ENCODE measurements around the gene RBL2.
"Not testable (repeated sequence)": the region's sequence is repeated elsewhere in the genome, so short reads cannot be mapped to it uniquely, and the experiment has no call there.

RBL2 gene

GRCh38 chr16:53434377-53435065 lies at the start of gene RBL2:
RBL2 (plus strand) TSS chr16:53434471; CDS start chr16:53434557, 86 bp downstream.
- DNase-seq: peak; percentile 94

- DNase-seq: not testable (repeated sequence)
These were observed 49.7 kb upstream of the RBL2 start for GRCh38 chr16:53384610-53385009.

GRCh38 chr16:53404959-53405358 lies 29.3 kb upstream of the RBL2 start:
- no peak for DNase-seq

GRCh38 chr16:53412549-53412948 lies 21.7 kb upstream of the RBL2 start:
- no peak for DNase-seq

GRCh38 chr16:53413864-53414263 lies 20.4 kb upstream of the RBL2 start:
- no peak for DNase-seq

- DNase-seq: no peak
These were observed 19.9 kb upstream of the RBL2 start for GRCh38 chr16:53414381-53414780.

GRCh38 chr16:53415504-53415903 lies 18.8 kb upstream of the RBL2 start:
- no peak for DNase-seq

GRCh38 chr16:53417011-53417410 lies 17.3 kb upstream of the RBL2 start:
- DNase-seq: no peak

GRCh38 chr16:53417976-53418375 lies 16.3 kb upstream of the RBL2 start:
- no peak for DNase-seq

GRCh38 chr16:53419383-53419709 lies 14.9 kb upstream of the RBL2 start:
- not testable (repeated sequence) for DNase-seq

GRCh38 chr16:53421248-53421647 lies 13.0 kb upstream of the RBL2 start:
- DNase-seq: no peak

- not testable (repeated sequence) for DNase-seq
These were observed 10.3 kb upstream of the RBL2 start for GRCh38 chr16:53423968-53424367.

- no peak for DNase-seq
These were observed 5.6 kb upstream of the RBL2 start for GRCh38 chr16:53428681-53429080.

- no peak for DNase-seq
These were observed 4.9 kb upstream of the RBL2 start for GRCh38 chr16:53429221-53429943.

- DNase-seq: no peak
These were observed 3.9 kb upstream of the RBL2 start for GRCh38 chr16:53430363-53430762.

- peak; percentile 14 for DNase-seq
These were observed 762 bp upstream of the RBL2 start for GRCh38 chr16:53433509-53433908.

- no peak for DNase-seq
These were observed 318 bp upstream of the RBL2 start for GRCh38 chr16:53433930-53434376.

- DNase-seq: peak; percentile 84
These were observed 906 bp downstream of the RBL2 start for GRCh38 chr16:53435066-53435688.

- DNase-seq: no peak
These were observed 5.9 kb downstream of the RBL2 start for GRCh38 chr16:53440125-53440524.

- no peak for DNase-seq
These were observed 11.3 kb downstream of the RBL2 start for GRCh38 chr16:53445534-53445933.

- DNase-seq: no peak
These were observed 11.8 kb downstream of the RBL2 start for GRCh38 chr16:53446090-53446489.

- DNase-seq: no peak
These were observed 15.7 kb downstream of the RBL2 start for GRCh38 chr16:53449816-53450517.

- no peak for DNase-seq
These were observed 19.7 kb downstream of the RBL2 start for GRCh38 chr16:53453928-53454327.
